CD4-positive, alpha-beta T cell treated with Interleukin-2 at 100 ng/mL for 4 hours (primary cell): ENCODE results near the gene AGBL1.
A peak's percentile ranks its signal among the peaks of the same experiment; 100 is the strongest.

Experiments used
- DNase-seq: peaks from one replicate; pipeline ENCODE4 v3.0.0-alpha.2; 2020; ENCODE audit warnings: low spot score

Gene AGBL1

DNA sequence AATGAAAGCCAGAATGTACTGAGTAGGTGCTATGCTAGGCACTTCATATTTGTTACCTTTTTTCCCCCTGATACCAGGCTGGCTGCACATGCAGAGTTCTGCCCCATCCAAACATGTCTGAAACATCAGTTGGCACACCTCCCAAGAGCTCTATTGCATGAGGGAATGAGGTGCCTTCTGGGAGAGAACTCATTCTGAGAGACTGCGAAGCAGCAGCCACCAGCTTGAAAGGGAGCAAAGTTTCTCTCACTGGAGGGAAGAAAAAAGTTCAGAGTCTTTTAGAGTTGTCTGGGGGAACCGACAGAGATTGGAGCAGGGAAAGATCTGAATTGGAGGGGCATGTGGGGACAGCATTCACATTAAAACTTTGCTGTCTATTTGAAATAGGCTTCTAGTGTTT, 84.1 kb downstream of the AGBL1 start:
- DNase-seq = no peak

DNA sequence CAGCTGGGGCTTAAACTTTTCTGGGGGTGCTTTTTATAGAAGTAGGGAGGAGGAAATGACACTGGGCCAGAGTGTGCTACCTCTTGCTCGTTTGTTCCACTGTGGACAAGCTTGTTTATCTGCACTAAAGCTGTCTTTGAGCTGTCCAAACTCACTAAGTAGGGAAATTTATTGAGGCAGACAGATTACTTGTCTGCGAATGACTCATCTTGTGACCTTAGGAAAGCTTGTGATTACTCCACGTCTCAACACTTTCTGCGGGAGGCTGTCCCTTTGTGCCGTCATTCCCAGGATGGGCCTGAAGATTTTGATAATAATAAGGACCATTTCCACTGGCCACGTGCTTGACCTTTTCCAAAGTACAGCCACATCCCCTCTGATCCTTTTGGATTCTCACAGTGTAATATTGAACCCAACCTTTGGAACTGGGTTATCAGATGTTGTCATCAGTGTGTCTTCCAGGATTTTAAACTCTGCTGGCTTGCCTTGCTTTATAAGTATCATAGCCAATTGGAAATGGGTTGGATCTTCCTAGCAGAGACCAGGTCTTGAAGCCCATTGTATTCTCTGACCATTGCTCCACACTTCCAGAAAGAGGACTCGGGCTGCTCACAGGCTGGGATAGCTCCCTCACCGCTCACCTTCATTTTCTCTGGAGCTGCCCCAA, 84.7 kb downstream of the AGBL1 start:
- DNase-seq = no peak

DNA sequence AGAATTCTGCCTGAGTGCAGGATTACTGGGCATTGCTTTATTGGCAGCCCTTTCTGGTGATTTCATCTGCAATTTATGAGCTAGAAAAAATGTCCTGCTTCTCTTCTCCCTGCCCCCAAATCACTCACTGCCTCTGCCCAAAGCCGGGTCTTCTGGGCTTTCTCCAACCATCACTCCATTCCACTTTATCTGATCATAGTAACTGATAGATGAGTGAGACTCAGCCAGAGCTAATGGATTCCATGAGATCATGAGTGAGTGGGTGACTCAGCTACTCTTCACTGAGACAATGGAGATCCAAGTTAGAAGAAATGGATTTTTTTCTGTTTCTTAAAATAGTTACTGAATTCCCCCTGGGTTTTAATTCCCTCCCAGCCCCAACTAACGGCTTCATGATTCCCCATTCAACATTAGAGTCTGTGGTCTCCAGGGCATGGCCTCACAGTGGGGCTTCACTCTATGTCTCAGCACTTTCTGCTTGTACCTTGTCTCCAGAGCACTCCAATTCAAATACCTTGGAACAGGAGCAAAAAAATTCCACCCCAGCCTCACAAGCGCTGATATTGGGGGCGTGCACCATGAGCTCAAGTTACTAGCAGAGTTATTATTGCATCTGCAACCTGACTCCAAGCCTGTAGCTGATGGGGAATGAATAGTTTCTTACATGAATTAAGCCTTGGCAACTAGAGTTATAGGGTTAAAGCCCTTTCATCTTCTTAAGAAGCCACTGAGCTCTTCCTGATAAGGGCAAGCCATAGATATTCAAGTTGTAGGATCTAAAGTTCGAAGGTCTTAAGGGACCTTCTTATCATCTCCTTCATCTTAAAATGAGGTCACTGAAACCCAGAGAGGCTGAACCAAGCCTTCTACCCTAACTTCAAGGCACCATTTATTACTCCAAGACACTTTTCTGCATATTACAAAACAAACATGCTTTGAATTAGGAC, 85.9 kb downstream of the AGBL1 start:
- no peak for DNase-seq

DNA sequence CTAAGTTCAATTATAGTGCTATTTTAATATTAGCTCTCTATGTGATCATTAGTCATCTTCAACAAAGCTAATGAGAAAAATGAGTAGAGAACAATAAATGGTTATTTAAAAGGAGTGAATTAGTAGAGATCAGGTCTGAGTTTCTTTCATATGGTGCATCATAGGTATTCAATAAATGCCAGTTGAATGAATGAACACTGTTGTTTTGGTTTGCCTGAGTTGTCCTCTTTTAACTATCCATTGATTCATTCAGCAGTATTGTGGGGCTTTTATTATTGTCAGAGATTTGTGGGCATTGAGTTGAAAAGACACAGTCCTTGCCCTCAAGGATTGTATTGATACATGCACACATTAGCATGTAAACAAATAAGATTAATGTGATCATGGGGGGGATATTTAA, 88.2 kb downstream of the AGBL1 start:
- DNase-seq = no peak

DNA sequence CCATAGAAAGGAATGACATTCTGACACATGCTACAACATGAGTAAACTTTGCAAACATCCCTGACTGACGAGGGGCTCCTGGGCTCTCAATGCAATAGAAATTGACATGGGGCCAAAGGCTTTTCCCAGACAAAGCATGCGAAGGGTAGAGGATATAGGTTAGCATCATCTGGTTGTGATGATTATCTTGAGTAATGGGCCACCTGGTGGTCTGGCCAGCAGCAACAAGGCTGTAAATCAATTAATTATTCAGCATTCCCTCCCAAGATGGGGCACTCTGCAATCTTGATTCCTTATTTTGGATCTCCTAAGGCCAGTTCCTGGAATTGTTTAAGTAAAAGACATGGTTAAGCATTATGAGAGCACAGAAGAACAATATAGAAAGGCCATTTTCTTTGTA, 99.2 kb downstream of the AGBL1 start:
- no peak for DNase-seq

GRCh38 chr15:86183596-86184491, 104.2 kb downstream of the AGBL1 start:
- no peak for DNase-seq

GRCh38 chr15:86193716-86194380, 114.2 kb downstream of the AGBL1 start:
- DNase-seq = no peak

DNA sequence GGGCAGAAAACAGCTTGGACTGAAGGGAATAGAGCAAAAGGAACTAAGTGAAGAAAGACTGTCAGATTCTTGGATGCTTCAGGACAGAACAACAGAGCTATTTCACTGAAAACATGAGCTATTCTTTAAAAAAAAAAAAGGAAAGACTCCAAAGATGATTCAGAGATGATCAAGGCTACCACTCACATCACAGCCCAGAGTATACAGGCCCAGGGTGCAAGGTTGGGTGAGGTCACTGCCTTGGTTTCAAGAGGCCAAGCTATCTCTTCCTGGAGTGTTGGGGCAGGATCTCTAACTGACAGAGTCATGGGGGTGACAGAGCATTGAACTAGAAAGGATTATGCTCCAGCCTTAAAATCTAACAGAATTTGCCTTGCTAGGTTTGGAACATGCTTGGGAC, 118.1 kb downstream of the AGBL1 start:
- DNase-seq = no peak

GRCh38 chr15:86199467-86200145, 119.9 kb downstream of the AGBL1 start:
- no peak for DNase-seq

GRCh38 chr15:86201313-86202008, 121.8 kb downstream of the AGBL1 start:
- DNase-seq = no peak

DNA sequence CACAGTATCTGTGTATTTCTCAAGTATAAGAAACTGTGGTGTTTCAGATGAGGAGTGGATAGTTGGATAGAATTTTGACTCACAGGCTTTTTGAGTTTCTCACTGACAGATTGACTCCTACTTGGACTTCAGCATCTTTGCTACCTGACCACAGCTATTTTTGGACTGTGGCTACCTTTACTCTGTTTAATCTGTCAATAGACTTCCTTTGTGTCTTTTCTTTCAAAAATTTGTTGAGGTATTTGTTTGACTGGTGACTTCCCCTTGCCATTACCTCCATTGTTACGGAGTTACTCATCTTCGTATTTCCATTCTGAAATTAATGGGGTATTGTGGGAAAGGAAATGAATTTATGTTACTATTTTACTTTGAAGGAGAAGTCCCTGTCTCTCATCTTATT, 123.8 kb downstream of the AGBL1 start:
- DNase-seq = no peak

GRCh38 chr15:86205096-86205495, 125.4 kb downstream of the AGBL1 start:
- no peak for DNase-seq

DNA sequence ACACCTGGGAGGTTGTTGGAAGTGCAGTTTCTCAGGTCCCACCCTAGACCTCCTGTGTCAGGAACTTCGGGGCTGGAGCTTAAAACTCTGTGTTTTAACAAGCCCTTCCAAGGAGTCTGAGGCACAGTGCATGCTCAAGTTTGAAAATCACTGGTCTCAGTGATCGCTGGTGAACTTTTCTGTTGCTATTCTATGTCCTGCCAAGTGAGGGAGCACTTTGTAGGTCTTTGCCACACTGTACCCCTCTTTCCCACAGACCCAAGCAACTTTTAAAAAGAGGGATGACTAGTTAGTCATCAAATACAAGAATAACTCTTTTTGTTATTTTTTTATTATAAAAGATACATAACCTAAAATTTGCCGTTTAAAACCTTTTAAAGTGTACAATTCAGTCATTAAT, 133.7 kb downstream of the AGBL1 start:
- no peak for DNase-seq

DNA sequence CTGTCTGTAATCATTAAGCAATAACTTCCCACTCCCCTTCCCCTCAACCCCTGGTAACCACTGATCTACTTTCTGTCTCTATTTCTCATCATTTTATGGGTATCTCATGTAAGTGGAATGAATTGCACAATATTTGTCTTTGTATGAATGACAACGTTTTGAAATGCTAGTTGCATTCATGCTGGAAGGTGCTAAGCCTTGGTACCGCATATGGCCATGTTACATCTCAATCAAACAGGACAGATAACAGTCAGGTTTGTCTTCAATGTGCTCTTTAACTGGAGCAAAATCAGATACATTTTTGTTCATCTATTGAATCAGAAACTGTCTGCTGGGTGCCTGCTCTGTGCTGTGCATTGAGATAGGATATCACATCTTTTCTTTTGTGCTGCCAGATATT, 134.2 kb downstream of the AGBL1 start:
- DNase-seq = no peak

DNA sequence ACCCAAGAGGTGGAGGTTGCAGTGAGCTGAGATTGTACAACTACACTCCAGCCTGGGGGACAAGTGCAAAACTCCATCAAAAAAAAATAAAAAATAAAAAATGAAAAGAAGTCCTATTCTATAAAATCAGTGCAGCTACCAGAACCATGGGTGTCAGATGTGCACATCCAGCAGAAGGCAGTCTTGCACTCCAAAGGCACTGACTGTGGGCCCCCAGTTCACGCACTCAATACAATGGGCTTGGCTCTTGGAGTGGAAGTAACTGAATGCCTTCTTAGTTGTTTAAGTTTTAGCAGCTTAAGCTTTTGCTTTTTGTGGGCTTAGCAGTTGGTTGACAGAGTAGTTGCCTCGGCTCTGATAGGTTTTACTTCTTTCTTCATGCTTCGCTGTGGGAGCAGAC, 141.4 kb downstream of the AGBL1 start:
- no peak for DNase-seq

- no peak for DNase-seq
These were observed 149.6 kb downstream of the AGBL1 start for GRCh38 chr15:86229306-86229705.

GRCh38 chr15:86229936-86230335, 150.3 kb downstream of the AGBL1 start:
- no peak for DNase-seq

DNA sequence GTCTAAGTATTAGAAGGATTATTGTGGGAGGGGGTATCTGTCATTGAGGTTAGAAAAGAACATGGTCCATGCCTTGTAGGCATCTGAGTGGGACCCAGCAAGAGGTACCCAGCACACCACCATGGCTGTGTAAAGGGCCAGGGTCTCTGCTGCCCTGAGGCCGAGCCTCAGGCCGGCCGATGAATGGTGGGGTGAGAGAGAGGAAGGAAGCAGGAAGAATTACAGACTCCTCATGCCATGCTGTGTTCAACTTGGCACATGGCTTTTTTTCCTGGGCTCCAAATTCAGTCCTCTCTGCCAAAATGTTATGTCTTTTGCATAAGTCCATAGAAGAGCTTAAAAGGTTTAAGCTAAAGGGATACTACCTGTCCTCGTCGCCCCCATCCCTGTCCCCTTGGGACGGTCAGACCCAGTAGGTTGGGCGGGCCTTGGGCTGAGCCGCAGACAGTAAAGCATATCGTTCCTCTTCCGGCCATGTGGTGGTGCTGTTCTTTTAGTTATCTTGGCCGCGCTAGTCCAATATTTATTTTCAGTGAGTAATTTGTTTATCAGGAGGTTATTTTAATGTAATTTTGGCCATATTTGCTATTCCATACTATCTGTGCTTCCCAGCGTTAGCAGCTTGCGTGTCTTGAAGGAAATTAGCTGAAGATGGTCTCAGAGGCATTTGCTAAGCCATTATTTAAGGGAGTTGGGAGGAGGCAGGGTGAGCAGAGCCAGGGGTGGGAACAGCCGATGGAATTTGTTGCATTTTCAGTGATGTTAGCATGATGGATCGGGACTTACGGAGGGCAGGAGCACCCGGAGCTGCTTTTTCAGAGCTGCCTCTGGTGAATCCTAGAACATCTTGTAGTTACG, 152.4 kb downstream of the AGBL1 start:
- peak; percentile 29 for DNase-seq

GRCh38 chr15:86235667-86236066, 156.0 kb downstream of the AGBL1 start:
- no peak for DNase-seq
